MM.1S (cell line): ENCODE data around the gene VGLL4.

Experiments used
- EZH2 ChIP-seq: fragments of 300-600 bp; sonication (generic); optimal IDR thresholded peaks from 2 replicates; pipeline ENCODE3; 2017; ENCODE audit warnings: low read depth, mild to moderate bottlenecking, antibody characterized with exemption, low read length, mixed read lengths
- EZH2phosphoT487 ChIP-seq: fragments of 300-600 bp; sonication (generic); IDR thresholded peaks from 2 replicates; pipeline ENCODE4 v1.6.1; 2018; ENCODE audit warnings: antibody characterized with exemption, low read length
- TF ChIP-seq, protein P1 (sequence below): fragments of 300-600 bp; sonication (generic); IDR thresholded peaks from 2 replicates; pipeline ENCODE4 v1.5.1; 2016; ENCODE audit warnings: antibody characterized with exemption, low read length, mixed read lengths

DNA sequence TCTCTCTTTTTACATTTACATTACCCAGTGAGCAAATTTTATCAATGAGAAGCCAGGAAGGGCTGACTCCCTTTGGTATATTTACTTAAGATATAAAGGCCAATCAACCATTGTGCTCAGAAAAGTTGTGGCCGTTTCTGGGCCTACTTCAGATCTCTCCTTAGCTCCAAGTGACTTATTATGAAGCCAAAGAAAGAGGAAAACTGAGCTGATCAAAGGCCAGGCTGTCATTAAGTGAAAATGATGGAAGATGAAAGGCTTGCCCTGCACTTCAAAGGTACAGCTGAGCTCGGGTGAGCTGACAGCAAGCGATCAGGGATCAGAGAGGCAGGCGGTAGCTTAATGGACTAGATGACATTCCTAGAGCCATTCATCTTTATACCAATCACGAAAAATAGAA lies 24.8 kb downstream of the VGLL4 start:
- TF ChIP-seq EZH2 (no peak), EZH2phosphoT487 (no peak)
- TF ChIP-seq, protein P1, sequence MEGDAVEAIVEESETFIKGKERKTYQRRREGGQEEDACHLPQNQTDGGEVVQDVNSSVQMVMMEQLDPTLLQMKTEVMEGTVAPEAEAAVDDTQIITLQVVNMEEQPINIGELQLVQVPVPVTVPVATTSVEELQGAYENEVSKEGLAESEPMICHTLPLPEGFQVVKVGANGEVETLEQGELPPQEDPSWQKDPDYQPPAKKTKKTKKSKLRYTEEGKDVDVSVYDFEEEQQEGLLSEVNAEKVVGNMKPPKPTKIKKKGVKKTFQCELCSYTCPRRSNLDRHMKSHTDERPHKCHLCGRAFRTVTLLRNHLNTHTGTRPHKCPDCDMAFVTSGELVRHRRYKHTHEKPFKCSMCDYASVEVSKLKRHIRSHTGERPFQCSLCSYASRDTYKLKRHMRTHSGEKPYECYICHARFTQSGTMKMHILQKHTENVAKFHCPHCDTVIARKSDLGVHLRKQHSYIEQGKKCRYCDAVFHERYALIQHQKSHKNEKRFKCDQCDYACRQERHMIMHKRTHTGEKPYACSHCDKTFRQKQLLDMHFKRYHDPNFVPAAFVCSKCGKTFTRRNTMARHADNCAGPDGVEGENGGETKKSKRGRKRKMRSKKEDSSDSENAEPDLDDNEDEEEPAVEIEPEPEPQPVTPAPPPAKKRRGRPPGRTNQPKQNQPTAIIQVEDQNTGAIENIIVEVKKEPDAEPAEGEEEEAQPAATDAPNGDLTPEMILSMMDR: no peak
